CD4-positive, alpha-beta T cell treated with Interleukin-17A for 4 hours (primary cell): ENCODE measurements around the gene CREB3L2.
"Not testable (repeated sequence)": the region's sequence is repeated elsewhere in the genome, so short reads cannot be mapped to it uniquely, and the experiment has no call there.

Experiments used
- DNase-seq: peaks from one replicate; pipeline ENCODE4 v3.0.0-alpha.2; 2020; ENCODE audit warnings: mixed read lengths

The CREB3L2 gene

DNA sequence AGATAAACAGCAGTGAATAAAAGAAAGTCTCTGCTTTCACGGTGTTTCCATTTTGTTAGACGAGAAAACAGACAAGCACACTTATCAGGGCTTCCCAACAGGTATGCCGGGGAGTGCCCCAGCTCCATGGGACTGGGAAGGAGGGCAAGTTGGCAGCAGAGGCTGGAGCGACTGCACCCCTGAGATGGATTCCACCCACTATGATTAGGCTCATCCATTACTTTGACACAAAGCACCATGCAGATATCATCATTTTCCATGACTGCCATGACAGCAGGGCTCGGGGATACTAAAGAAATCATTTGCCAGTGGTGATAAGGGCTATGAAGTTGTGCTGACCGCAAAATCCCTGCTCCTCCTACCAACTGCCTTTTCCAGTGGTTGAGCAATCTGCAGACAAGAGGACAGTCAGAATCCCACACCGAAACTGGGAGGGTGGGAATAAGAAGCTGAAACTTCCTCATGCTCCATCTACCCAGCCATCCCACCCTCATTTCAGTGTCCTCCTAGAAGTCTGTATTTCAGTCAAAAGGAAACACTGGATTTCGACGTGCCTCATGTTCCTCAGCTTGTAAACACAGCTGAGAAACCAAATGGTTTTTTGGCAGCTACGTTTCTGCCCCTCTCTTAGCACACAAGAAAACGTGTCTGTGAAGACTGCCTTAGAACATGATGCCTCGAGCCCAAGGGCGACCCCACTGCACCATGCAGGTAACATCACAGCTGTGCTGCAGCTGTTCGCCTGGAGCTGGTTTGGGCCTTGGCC lies 15.5 kb downstream of the CREB3L2 start:
- DNase-seq, result no peak

DNA sequence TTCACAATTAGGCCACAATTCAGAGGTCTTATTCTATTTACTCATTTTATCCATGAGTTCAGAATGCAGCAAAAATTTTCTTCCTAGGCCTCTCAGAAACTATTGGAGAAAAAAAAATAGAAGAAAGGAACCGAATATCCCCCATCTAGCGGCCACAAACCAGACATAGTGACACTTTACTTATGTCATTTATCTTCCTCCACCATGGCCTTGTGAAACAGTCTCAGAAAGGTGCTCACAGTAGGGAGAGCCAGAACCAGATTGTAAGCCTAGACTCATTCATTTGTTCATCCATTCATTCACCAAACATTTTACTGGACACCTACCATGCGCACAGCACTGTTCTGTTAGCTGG lies 16.0 kb downstream of the CREB3L2 start:
- no peak for DNase-seq

DNA sequence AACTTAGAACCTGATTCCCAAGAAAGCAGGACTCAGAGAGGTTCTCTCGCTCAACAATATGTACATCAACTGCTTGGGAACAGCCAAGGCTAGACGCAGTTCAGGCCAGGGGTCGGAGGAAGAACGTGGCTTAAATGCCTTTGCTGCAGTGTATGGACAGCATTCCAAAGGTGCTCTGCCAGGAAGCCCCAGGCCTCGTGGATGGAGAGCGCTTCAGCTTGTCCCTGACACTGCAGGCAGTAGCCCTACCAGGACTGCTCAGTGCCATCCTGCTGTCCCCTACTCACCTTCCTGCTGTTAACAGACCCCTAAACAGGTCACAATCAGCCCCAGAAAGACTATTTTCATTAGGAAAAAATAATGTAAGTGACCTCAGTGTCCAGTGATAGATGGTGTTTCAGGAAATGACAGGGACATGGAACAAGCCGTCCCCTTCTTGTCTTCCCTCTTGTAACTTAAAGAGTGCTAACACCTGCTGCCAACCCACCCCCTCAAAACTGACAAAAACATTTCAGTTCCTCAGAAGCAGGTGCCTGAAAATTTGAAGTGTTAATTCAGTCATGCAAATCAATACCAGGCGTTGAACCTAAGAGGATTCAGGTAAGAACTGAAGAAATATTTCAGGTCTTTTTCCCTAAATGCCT lies 16.5 kb downstream of the CREB3L2 start:
- DNase-seq, result no peak

DNA sequence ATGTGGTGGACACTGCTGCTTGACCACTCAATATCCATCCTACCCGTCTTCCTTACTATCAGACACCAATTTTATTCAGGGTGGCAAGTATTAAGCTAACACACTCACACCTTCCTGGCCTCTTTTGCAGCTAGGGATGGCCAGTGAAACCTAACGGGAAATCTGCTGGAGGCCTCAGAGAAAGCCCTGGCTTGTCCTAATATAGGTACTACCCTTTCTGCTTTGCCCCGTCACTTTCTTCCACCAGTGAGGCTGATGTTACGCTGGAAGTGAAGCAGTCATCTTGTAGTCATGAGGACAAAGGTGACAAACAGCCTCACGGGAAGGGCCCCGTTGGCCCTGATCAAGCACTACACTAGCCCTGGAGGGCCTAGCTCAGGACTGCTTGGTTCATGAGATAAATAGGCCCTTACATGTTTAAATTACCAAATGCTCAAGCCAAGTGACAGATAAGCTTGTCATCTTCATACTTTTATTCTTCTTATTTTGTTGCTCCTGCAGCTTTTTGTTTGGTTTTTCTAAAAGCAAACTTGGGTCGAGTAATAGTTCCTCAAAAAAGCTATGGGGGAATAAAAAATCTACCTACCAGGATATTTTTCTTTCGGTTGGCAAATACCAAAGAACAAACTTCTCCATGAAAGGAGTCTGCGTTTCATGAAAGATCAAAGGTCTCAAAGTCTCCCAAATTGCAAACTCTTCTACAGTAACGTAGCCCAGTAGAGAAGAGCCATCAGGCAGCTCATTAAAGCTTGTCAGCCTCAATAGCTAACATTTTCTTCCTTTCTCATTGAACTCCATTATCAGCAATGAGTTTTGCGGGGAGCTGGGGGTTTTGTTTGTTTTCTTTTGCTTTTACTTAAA lies 17.5 kb downstream of the CREB3L2 start:
- no peak for DNase-seq

DNA sequence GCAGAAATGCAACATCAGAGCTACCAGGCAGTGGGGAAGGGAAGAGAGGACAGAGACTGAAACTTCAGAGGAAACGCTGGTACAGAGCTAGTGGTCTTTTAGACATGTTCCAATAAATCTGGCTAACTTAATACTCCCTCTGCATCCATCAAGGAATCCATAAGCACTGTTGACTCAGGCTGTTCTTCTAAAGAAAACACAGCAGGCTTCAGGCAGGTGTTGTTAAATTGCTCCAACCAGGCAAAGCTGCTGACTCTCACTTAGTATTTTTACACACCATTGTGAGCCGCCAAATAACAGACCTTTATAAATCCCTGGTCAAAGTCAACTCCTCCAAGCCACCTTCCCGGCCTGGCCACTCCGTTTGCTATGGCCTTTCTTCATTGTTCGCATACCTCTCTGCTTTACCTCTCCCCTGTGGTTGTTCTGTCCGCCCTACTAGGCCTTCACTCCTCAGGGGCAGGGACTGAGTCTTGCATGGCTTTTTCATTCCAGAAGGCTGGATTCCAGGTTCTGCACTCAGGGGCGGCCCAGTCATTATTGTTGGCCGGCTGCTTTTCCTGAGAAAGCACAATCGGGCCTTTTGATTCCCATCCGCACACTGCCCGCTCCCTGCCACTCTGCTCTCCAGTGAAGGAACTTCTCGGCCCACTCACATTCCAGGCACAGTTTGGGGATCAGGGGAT lies 18.4 kb downstream of the CREB3L2 start:
- DNase-seq, result no peak

DNA sequence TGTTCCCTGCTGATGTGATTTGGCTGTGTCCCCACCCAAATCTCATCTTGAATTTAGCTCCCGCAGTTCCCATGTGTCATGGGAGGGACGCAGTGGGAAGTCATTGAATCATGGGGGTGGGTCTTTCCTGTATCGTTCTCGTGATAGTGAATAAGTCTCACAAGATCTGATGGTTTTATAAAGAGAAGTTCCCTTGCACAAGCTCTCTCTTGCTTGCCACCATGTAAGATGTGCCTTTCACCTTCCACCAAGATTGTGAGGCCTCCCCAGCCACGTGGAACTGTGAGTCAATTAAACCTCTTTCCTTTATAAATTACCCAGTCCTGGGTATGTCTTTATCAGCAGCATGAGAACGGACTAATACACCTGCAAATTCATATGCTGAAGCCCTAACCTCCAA lies 19.5 kb downstream of the CREB3L2 start:
- not testable (repeated sequence) for DNase-seq

DNA sequence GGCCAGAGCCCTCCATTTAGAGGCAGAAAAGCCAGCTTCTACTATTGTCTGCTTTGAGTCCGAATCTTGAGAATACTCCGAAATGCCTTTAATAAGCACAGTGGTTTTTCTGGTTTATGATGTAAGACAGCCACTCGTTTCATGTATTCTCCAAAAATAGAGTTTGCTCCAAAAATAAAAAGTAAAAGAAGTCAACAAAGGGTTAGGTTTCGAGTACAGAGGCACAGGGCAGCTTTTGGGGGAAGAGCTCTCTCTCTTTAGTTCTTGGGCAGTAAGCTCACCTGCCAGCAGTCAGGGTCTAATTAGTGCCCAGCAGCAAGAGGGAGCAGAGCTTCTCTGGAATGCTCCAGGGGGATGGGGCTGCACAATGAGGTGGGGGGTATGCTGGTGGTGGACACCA lies 20.2 kb downstream of the CREB3L2 start:
- no peak for DNase-seq

DNA sequence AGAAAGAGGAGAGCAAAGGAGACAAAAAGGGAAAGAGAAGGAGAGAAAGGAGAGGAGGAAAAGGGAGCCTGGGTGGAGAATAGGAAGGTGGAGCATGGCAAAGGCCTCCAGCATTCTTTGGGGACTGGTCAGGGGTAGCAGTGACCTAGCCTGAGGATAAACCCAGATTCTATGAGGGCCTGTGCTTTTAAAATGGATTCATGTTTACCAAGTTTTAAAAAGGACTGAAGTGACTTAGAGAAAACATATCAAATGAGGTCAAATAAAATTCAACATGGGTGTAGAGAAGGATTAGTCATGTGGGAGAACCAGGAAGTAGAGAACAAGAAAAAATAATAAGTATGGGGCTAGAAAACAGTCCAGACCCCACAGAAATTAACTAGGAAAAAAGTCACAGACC lies 20.7 kb downstream of the CREB3L2 start:
- no peak for DNase-seq

DNA sequence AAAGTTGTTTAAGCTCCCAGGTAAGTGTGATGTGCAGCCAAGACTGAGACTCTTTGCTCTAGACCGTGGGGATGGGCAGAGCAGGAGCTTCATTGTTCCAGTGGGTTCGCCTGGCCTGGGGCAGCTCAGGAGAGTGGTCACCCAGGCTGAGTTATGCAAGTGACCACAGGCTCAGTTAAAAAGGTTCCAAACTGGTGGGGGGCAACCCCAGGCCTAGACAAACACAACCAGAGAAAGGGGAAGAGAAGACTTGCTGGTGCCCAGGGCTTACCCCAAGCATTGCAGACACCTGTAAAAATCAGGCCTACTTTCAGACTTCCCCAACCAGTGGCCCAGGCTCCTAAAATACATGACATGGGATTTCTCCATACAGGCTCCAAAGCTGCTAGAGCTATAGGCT lies 21.6 kb downstream of the CREB3L2 start:
- DNase-seq, result no peak

DNA sequence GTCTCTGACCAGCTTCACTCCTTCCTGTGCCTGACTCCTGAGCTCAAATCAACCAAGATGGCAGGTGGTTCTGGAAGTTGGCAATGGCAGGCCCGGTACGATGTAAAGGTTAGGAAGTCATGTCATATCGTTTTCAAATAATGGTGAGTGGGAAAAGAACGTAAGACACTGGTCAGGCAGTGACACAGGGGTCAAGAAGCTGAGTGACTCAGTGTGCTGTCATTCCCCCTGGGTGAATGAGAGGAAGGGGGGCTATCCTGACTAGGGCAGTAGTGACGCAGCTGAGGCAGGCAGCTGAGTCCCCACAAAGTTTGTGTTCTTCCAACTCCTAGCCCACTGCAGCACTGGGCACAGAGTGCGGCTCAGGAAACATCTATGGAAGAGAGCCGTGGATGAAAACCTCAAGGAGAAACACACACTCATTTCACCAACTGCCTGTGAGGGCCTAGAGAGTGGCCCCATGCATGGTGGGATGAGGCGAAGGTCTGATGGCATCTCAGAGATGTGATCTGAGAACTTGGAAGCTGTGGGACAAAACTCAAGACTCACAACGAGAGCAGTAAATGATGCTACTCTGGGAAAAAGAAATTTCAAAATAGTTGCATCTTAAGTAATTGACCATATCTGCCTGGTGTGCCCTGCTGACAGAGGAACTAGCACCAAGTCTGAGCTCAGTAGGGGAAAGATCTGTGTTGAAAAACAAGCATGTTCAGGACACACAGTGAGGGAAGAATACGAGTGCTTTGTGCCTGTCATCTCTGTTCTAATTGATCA lies 23.2 kb downstream of the CREB3L2 start:
- DNase-seq, result no peak

DNA sequence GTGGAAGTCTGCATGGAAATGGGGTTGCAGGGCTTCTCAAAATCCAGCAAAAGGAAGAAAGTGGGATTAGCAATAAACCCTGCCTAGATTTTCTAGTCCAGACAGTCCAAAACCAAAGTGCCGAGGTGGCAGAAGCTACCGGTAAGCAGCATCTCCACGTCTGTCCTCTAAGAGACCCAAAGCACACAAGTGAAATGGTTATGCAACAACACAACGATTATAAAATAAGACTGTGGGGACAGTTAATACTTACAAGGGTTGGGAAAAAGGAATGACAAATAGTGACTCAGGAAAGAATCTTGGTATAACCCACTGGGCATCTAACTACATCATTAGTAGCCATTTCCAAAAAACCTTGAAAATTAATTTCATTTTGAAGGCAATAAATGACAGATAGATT lies 24.7 kb downstream of the CREB3L2 start:
- DNase-seq, result no peak

DNA sequence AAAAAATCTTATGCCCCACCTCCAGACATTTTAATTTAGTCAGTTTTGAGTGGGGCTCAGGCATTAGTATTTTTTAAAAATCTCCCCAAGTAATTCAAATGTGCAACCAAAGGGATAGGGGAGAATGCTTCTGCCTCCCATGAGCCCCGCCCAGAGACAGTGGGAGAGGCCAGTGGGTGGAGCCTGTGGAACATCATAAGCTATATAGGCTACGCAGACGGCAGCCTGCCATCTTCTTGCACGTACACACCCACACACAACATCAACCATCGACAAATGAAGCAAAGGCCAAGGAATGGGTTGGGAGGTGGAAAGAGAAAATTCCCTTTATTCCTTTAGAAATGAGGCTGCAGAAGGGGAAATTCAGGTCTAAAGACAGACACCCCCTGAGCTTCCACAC lies 25.2 kb downstream of the CREB3L2 start:
- DNase-seq, result no peak

DNA sequence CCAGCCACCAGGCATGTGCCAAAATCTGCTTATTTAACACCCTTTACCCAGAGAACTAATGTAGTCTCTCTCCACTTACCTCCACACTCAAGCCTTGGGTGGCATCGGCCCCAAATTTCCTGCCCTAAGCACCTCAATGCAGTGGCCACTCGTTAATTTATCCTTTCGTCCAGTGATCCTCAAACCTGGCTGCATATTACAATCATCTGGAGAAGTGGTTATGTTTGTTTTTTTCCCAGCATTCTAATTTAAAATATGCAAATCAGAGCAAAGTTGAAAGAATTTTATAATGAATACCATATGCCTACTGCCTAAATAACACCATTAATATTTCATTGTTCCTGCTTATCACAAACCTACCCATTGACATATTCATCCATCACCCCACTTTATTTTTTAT lies 25.7 kb downstream of the CREB3L2 start:
- no peak for DNase-seq

DNA sequence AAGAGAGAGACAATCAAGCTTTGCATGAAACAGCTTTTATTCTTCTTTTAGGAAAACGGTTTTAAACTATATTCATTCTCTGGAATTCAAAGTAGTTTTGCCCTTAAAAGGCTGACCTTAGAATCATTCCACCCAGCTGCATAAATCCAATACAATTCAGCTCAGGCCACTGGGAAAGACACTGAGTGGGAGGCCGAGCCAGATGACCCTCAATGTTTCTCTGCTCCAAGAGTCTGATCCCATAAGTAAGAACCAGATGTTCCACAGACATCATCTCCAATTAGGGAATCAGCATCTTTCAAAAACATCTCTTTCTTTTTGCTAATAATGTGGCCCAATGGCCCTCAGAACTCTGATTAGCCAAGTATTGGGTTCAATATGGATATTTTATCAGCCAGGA lies 26.1 kb downstream of the CREB3L2 start:
- DNase-seq, result no peak

DNA sequence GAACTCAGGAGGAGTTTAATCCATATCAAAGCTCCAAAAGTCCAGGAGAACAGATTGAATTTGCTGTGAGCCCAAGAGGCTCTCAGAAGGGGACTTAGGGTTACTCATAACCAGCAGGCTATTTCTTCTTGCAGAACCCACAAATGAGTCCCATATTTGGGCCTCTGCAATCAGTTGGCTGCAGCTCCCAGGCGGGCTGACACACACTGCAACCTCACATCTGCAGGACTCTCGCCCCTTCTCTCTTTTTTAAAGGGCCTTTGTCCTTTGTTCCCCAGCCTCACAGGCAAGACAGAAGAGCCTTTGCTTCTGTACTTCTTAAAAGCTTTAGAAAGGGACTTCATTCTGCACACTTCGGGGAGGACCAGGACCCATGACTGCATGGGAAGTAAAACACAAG lies 26.7 kb downstream of the CREB3L2 start:
- no peak for DNase-seq

DNA sequence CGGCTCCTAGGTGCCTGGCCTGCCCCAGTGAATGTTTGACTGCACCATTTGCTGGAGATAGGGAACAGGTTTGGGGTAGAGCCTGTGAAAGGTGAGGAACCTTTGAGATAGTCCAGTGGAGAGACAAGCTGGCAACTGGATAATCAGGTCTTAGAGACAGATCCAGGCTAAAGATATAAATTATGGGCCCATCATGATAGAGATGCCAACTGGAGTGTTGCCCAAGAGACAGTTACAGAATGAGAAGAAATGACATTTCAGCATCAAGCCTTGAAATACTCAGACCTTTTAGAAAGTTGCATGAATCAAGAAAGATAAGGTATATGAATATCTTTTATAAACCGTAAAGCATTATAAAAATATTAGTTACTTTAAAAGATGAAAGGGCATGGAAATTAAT lies 27.1 kb downstream of the CREB3L2 start:
- DNase-seq, result no peak

DNA sequence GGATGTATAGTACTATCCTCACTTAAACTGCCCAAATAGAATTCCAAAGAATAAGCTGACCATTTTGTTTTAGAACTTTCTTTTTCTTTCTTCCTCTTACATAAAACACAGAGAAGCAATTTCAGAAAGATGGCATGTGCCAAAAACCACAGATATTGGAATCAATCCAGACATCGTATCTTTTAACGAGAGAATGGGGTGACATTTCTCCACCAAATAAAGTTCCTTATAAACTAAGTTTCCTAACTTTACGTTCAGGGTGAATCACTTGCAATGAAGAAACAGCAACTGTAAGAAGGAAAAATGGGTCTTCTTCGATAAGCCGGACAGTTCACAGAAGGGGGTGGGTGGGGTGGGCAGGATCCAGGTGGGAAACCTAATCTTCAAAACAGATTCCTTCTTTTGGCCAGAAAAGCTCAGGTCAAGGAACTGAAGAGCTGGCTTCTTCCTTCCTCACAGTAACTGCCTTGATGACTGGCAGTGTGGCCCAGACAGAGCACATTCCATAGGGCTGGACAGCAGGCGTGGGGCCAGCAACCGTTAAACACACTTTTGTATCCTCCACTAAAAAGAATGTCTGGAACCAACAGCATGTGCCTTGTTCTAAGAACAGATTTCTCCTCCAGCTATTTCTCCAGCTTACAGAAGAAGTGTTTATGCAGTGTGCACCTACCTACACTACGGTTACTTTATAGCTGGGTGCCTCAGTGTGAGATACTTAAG lies 31.5 kb downstream of the CREB3L2 start:
- no peak for DNase-seq

DNA sequence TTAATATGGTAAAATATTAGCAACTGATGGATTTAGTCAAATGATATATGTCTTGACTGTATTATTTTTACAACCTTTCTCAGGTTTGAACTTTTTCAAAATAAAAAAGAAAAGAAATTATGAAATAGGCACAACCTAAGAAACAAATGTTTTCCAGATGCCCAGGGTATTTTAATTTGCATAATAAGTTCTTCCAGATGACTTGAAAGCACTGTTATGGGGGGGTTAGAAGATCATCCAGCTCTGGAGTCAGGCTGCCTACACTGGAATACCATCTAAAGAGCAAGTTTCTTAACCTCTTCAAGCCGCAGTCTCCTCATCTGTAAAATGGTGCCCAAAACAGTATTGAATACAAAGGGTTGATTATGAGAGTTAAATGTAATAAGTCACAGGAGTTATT lies 32.1 kb downstream of the CREB3L2 start:
- DNase-seq, result no peak

DNA sequence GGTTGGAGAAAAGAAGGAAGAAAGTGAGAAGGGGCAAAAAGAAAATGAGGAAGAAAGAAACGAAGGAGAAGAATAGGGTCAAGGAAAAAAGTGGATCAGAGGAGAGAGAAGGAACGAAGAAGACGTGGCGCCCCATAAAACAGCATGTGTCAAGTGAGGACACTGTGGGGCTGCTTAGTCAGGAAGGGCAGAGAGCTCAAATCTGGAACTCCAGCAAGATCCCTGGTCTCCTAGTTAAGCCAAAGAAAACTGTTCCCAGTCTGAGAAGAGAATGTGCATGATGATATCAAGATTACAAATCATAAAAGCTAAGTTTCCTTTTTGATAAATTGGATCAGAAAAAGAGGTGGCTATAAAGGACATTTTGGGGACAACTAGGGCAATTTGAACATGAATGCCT lies 33.0 kb downstream of the CREB3L2 start:
- DNase-seq, result no peak

DNA sequence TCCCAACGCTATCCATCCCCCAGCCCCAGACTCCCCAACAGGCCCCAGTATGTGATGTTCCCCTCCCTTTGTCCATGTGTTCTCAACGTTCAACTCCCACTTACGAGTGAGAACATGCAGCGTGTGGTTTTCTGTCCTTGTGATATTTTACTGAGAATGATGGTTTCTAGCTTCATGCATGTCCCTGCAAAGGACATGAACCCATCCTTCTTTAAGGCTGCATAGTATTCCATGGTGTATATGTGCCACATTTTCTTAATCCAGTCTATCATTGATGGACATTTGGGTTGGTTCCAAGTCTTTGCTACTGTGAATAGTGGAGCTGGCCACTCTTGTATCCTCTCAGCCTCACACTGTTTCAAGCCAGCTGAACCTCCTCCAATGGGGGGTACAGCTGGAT lies 33.5 kb downstream of the CREB3L2 start:
- DNase-seq, result not testable (repeated sequence)

DNA sequence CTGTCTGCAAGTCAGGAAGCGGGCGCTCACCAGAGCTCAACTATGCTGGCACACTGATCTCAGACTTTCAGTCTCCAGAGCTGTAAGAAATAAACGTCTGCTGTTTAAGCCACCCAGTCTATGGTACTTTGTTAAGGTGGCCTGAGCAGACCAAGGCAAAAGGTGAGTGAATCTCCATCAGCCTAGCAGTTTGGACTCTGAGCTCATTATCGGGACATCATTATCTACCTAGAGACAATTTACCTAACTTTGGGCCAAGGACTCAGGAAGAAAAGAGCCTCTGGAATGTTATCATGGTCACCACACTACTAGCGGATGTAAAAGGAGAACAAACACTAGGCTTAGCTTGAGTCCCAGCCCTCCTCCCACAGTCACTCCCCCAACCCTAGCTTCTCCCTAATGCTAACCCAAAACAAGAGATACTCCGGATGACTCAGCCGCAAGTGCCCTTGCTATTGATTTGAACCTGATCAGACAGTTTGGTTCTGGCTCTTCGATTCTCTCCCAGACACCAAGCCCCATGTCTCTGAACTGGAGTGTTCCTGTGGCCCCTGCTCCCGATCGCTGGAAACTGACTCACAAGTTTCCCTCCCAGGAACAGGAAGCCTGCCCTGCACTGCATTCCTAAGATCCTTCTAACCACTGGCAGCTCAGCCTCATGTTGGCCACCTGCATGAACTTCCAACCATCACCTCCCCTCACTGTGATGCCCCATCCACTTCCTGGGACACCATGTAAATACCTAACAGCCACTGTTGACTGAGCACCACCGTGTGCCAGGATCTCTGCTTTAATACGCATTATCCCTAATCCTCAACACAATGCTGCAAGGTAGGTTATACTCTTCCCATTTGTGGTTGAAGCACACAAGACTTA lies 34.5 kb downstream of the CREB3L2 start:
- DNase-seq, result no peak
